A549 (cell line): ENCODE measurements around the gene KLHL6. TPM values are rescaled to one million over a fixed set of nuclear protein-coding genes. Genes with fewer than 3 reads are reported as not detected.

Experiments
- ATAC-seq, 2 experiments: fragments of 200-7000 bp in 1 of 2; fragments of >200 bp in 1 of 2; cut with Nextera tagmentation in 1 of 2; cut with Tn5 transposase in 1 of 2; 3 replicates each; pipeline versions ENCODE4 v1.8.0 to v1.9.1; 2018 to 2020; ENCODE audit warnings: mild to moderate bottlenecking in 1 of 2, moderate library complexity in 1 of 2
- CTCF ChIA-PET: fragments of 300-600 bp; sonication (Branson Sonifier 250); formaldehyde crosslinking; extraction: SDS; loops from one replicate; lab custom pipeline; 2021; ENCODE audit warnings: antibody characterized with exemption, inconsistent platforms; lab: Yijun Ruan, JAX
- POLR2A ChIA-PET: fragments of 350-600 bp; formaldehyde crosslinking; extraction: SDS; loops from one replicate; lab custom pipeline; 2021; ENCODE audit warnings: antibody characterized with exemption, inconsistent platforms; lab: Yijun Ruan, JAX
- DNase-seq, 2 experiments: peaks; one replicate each; pipeline versions ENCODE4 v3.0.0 to v3.0.0-alpha.2; 2011 to 2016; ENCODE audit warnings: low read depth in 1 of 2, low spot score in 1 of 2
- FAIRE-seq: peaks from 2 replicates; lab custom pipeline; 2011; peaks lifted over from hg19 to GRCh38; lab: Jason Lieb, UNC
- H3K27ac ChIP-seq, 2 experiments: fragments of >200 bp; sonication (Bioruptor Twin); formaldehyde crosslinking; 3 replicates each; pipeline ENCODE4 v1.5.1; 2016 to 2017
- H3K4me1 ChIP-seq: fragments of >200 bp; sonication (Bioruptor Twin); formaldehyde crosslinking; 3 replicates; pipeline ENCODE4 v1.6.1; 2016
- H3K4me2 ChIP-seq: fragments of >200 bp; sonication (Bioruptor Twin); formaldehyde crosslinking; 3 replicates; pipeline ENCODE4 v1.6.1; 2016
- H3K4me3 ChIP-seq: fragments of >200 bp; sonication (Bioruptor Twin); formaldehyde crosslinking; 3 replicates; pipeline ENCODE4 v1.5.1; 2016
- H3K9me3 ChIP-seq: fragments of >200 bp; sonication (Bioruptor Twin); formaldehyde crosslinking; 3 replicates; pipeline ENCODE4 v1.6.1; 2016
- BHLHE40 ChIP-seq: IDR thresholded peaks from 2 replicates; pipeline ENCODE4 v1.6.1; 2012; ENCODE audit warnings: low read depth, low read length, inconsistent platforms
- CBX2 ChIP-seq: fragments of 200-600 bp; sonication (generic); IDR thresholded peaks from 2 replicates; pipeline ENCODE4 v1.6.1; 2016; ENCODE audit warnings: low read depth, mild to moderate bottlenecking, borderline replicate concordance
- CHD2 ChIP-seq: fragments of 150-350 bp; IDR thresholded peaks from 2 replicates; pipeline ENCODE4 v1.6.1; 2014; ENCODE audit warnings: low read length; ENCODE audit not compliant: partially characterized antibody
- CHD4 ChIP-seq: fragments of 200-600 bp; sonication (generic); IDR thresholded peaks from 2 replicates; pipeline ENCODE4 v1.6.1; 2016; ENCODE audit warnings: antibody characterized with exemption, mild to moderate bottlenecking, borderline replicate concordance
- EHF ChIP-seq: fragments of 250-450 bp; sonication (Bioruptor Pico); IDR thresholded peaks from 2 replicates; pipeline ENCODE4 v1.5.0; 2020; ENCODE audit warnings: mild to moderate bottlenecking
- EHMT2 ChIP-seq: fragments of 200-600 bp; sonication (generic); IDR thresholded peaks from 2 replicates; pipeline ENCODE4 v1.6.1; 2016; ENCODE audit warnings: antibody characterized with exemption, low read depth, mild to moderate bottlenecking, moderate library complexity
- EP300 ChIP-seq, 2 experiments: fragments of >200 bp; sonication (Bioruptor Twin); formaldehyde crosslinking; IDR thresholded peaks; 2 replicates in 1 of 2; 3 replicates in 1 of 2; pipeline ENCODE4 v1.6.1; 2016 to 2017
- FOSB ChIP-seq: fragments of 250-450 bp; sonication (Bioruptor Pico); IDR thresholded peaks from 2 replicates; pipeline ENCODE4 v1.5.0; 2020; ENCODE audit warnings: mild to moderate bottlenecking, moderate library complexity
- GATA3 ChIP-seq: IDR thresholded peaks from 2 replicates; pipeline ENCODE4 v1.6.1; 2012; ENCODE audit warnings: borderline replicate concordance
- HDAC2 ChIP-seq: fragments of 200-600 bp; sonication (generic); IDR thresholded peaks from 2 replicates; pipeline ENCODE4 v1.6.1; 2016
- HES2 ChIP-seq: fragments of >200 bp; sonication (Bioruptor Twin); formaldehyde crosslinking; IDR thresholded peaks from 2 replicates; pipeline ENCODE4 v1.6.1; 2016
- HEYL ChIP-seq: fragments of 250-450 bp; sonication (Bioruptor Pico); IDR thresholded peaks from 2 replicates; pipeline ENCODE4 v1.8.0; 2021; ENCODE audit warnings: mild to moderate bottlenecking, moderate library complexity
- HOXA7 ChIP-seq: fragments of 250-450 bp; sonication (Bioruptor Pico); IDR thresholded peaks from 2 replicates; pipeline ENCODE4 v1.5.0; 2020; ENCODE audit warnings: mild to moderate bottlenecking, moderate library complexity
- HOXB13 ChIP-seq: fragments of 250-450 bp; sonication (Bioruptor Pico); IDR thresholded peaks from 2 replicates; pipeline ENCODE4 v1.5.0; 2020; ENCODE audit warnings: low read depth, mild to moderate bottlenecking, moderate library complexity
- JUN ChIP-seq, 2 experiments: fragments of >200 bp; sonication (Bioruptor Twin); formaldehyde crosslinking; IDR thresholded peaks; 2 replicates in 1 of 2; 3 replicates in 1 of 2; pipeline ENCODE4 v1.6.1; 2016 to 2017
- JUNB ChIP-seq: fragments of >200 bp; sonication (Bioruptor Twin); formaldehyde crosslinking; IDR thresholded peaks from 2 replicates; pipeline ENCODE4 v1.6.1; 2016
- MAX ChIP-seq: IDR thresholded peaks from 2 replicates; pipeline ENCODE4 v1.6.1; 2012
- NPAS2 ChIP-seq: fragments of 250-450 bp; sonication (Bioruptor Pico); IDR thresholded peaks from 2 replicates; pipeline ENCODE4 v1.8.0; 2022; ENCODE audit warnings: mild to moderate bottlenecking, moderate library complexity, borderline replicate concordance
- RAD21 ChIP-seq, 2 experiments: fragments of >200 bp in 1 of 2; sonication (Bioruptor Twin) in 1 of 2; formaldehyde crosslinking in 1 of 2; IDR thresholded peaks in 1 of 2; conservative IDR thresholded peaks in 1 of 2; 2 replicates in 1 of 2; 3 replicates in 1 of 2; pipeline ENCODE4 v1.6.1; 2012 to 2018; ENCODE audit warnings: inconsistent platforms in 1 of 2
- RARB ChIP-seq: fragments of 250-450 bp; sonication (Bioruptor Pico); IDR thresholded peaks from 2 replicates; pipeline ENCODE4 v1.8.0; 2021; ENCODE audit warnings: mild to moderate bottlenecking, moderate library complexity
- RCOR1 ChIP-seq: fragments of 150-350 bp; IDR thresholded peaks from 2 replicates; pipeline ENCODE4 v1.6.1; 2014; ENCODE audit warnings: antibody characterized with exemption, low read length, low read depth
- RFX5 ChIP-seq: fragments of 450-650 bp; IDR thresholded peaks from 2 replicates; pipeline ENCODE4 v1.7.1; 2014; ENCODE audit warnings: antibody characterized with exemption, mild to moderate bottlenecking, moderate library complexity
- SREBF2 ChIP-seq: fragments of 450-650 bp; IDR thresholded peaks from 2 replicates; pipeline ENCODE4 v1.6.1; 2014; ENCODE audit warnings: mild to moderate bottlenecking, moderate library complexity
- TP53 ChIP-seq: fragments of 250-450 bp; sonication (Bioruptor Pico); IDR thresholded peaks from 2 replicates; pipeline ENCODE4 v1.5.0; 2021; ENCODE audit warnings: mild to moderate bottlenecking, moderate library complexity
- USF2 ChIP-seq: fragments of 450-650 bp; IDR thresholded peaks from 2 replicates; pipeline ENCODE4 v1.6.1; 2014; ENCODE audit warnings: antibody characterized with exemption
- ZC3H11A ChIP-seq: fragments of 450-650 bp; IDR thresholded peaks from 2 replicates; pipeline ENCODE4 v1.6.1; 2014; ENCODE audit warnings: antibody characterized with exemption, mild to moderate bottlenecking
- ZFP36 ChIP-seq: fragments of 450-650 bp; IDR thresholded peaks from 2 replicates; pipeline ENCODE4 v1.6.1; 2014; ENCODE audit warnings: borderline replicate concordance; ENCODE audit not compliant: partially characterized antibody
- WGBS: methylation state at CpG from one replicate; pipeline ENCODE4 v1.1.6; 2017; ENCODE audit errors: missing lambda C conversion rate; 5-methylcytosine and 5-hydroxymethylcytosine counted together
- polyA plus RNA-seq, 4 experiments: library from polyadenylated mRNA; depleted of rRNA in 3 of 4; stranded (reverse); fragments of >200 nt; fragmentation: RNase III in 1 of 4; extraction: RNeasy Plus Mini Kit Qiagen cat#74134 plus additional on column Dnase treatment in 1 of 4; gene quantifications; 2 replicates in 3 of 4; 3 replicates in 1 of 4; pipeline ENCODE4 v1.2.3, GENCODE V29; 2011 to 2017

Gene KLHL6
- polyA plus RNA-seq, 2 of the 4 experiments (the other 2 are of a cell fraction): not detected

- Histone ChIP-seq H3K4me2 (no peak overlapping the region), H3K9me3 (peaks cover 8% of the 10 kb centered on the region; the same call in 2 of the 3 replicates), H3K4me3 (no peak overlapping the region), H3K27ac (no peak overlapping the region), H3K4me1 (no peaks in the 10 kb centered on the region)
- ATAC-seq (no peak), FAIRE-seq (no peak), DNase-seq (no peak)
- TF ChIP-seq ZC3H11A (no peak), JUNB (no peak), RFX5 (no peak), HEYL (no peak), HES2 (no peak), CBX2 (no peak), CHD4 (no peak), HOXB13 (CRISPR knock-in tag) (no peak), ZFP36 (no peak), HDAC2 (no peak), RAD21 (conservative IDR thresholded peaks at IDR 0.05 in 1 of 2, IDR thresholded peaks at IDR 0.05 in 1 of 2) (no peak), FOSB (no peak), GATA3 (no peak)
- ChIA-PET POLR2A (no interaction called here), CTCF (interaction anchor here (1.8 kb wide), 1 partner anchor 90 kb away, joined by 4 read pairs; no protein-coding TSS in a partner anchor)
- 57% methylated on average over 7 of the region's 7 CpGs for WGBS
Measured at GRCh38 chr3:183592821-183593220, 37.3 kb upstream of the KLHL6 start.

GRCh38 chr3:183591881-183592521 lies 36.5 kb upstream of the KLHL6 start:
- CTCF ChIA-PET: interaction anchor here (1.8 kb wide), 1 partner anchor 89 kb away, joined by 4 read pairs; no protein-coding TSS in a partner anchor
- POLR2A ChIA-PET: no interaction called here
- Histone ChIP-seq H3K4me2 (no peak overlapping the region), H3K4me1 (no peaks in the 10 kb centered on the region), H3K9me3 (peaks cover 6% of the 10 kb centered on the region; the same call in 1 of the 3 replicates), H3K4me3 (no peak overlapping the region), H3K27ac (no peak overlapping the region)
- WGBS: 53% methylated on average over 6 of the region's 6 CpGs
- FAIRE-seq (no peak), ATAC-seq (no peak), DNase-seq (no peak)
- TF ChIP-seq RFX5 (no peak), SREBF2 (no peak), HDAC2 (no peak), ZFP36 (no peak), CBX2 (no peak), MAX (no peak), EHMT2 (no peak), GATA3 (no peak), HOXB13 (CRISPR knock-in tag) (no peak), USF2 (no peak), EHF (CRISPR knock-in tag) (no peak), BHLHE40 (no peak), JUN (IDR thresholded peaks at IDR 0.05) (no peak), RCOR1 (no peak)

- no peak for DNase-seq
- no peak overlapping the region for H3K4me3 ChIP-seq
- WGBS: 91% methylated on average over 6 of the region's 6 CpGs
- TF ChIP-seq HOXA7 (CRISPR knock-in tag) (no peak), TP53 (CRISPR knock-in tag) (no peak), RARB (CRISPR knock-in tag) (no peak), EP300 (IDR thresholded peaks at IDR 0.05) (no peak), NPAS2 (no peak), CHD2 (no peak)
- TF ChIP-seq, all 56 proteins: peak for 0
- Histone ChIP-seq H3K9me3 (no peaks in the 10 kb centered on the region), H3K4me1 (no peaks in the 10 kb centered on the region), H3K27ac (no peak overlapping the region), H3K4me2 (no peak overlapping the region)
- ChIA-PET POLR2A (no interaction called here), CTCF (no interaction called here)
- FAIRE-seq (no peak), ATAC-seq (no peak)
Measured at GRCh38 chr3:183590442-183590841, 34.9 kb upstream of the KLHL6 start.
